Suppressor macrophage (primary cell): ENCODE data around the gene KLF4.

Experiments used
- DNase-seq, 4 experiments: peaks; one replicate each; pipeline ENCODE4 v3.0.0-alpha.2; 2020 to 2022

The KLF4 gene

GRCh38 chr9:107487521-107488374 lies 1.8 kb downstream of the KLF4 start:
- DNase-seq: peak; percentile 57 to 77 (median 69)

- DNase-seq: no peak
Observed at GRCh38 chr9:107486674-107487520, 2.7 kb downstream of the KLF4 start.

GRCh38 chr9:107485458-107486043 lies 4.0 kb downstream of the KLF4 start:
- no peak for DNase-seq

GRCh38 chr9:107484117-107484723 lies 5.3 kb downstream of the KLF4 start:
- peak; percentile 69 to 88 (median 80) for DNase-seq

GRCh38 chr9:107483666-107484065 lies 5.9 kb downstream of the KLF4 start:
- DNase-seq: no peak

GRCh38 chr9:107481035-107481434 lies 8.5 kb downstream of the KLF4 start:
- DNase-seq: peak in 1 of 4 experiments; percentile 44

GRCh38 chr9:107480386-107480789 lies 9.2 kb downstream of the KLF4 start:
- peak; percentile 58 to 83 (median 76) for DNase-seq

GRCh38 chr9:107478805-107479204 lies 10.8 kb downstream of the KLF4 start:
- peak in 3 of 4 experiments; percentile 20 to 47 (median 26) for DNase-seq

GRCh38 chr9:107474124-107474523 lies 15.4 kb downstream of the KLF4 start:
- DNase-seq: no peak

GRCh38 chr9:107472581-107473340 lies 16.8 kb downstream of the KLF4 start:
- no peak for DNase-seq

GRCh38 chr9:107471552-107471951 lies 18.0 kb downstream of the KLF4 start:
- DNase-seq: no peak

- no peak for DNase-seq
Observed at GRCh38 chr9:107467416-107467815, 22.2 kb downstream of the KLF4 start.

GRCh38 chr9:107466826-107467225 lies 22.7 kb downstream of the KLF4 start:
- no peak for DNase-seq

- DNase-seq: peak; percentile 73 to 88 (median 80)
Observed at GRCh38 chr9:107465467-107466451, 23.8 kb downstream of the KLF4 start.

GRCh38 chr9:107464516-107464915 lies 25.1 kb downstream of the KLF4 start:
- DNase-seq: no peak

- no peak for DNase-seq
Observed at GRCh38 chr9:107462691-107463090, 26.9 kb downstream of the KLF4 start.

GRCh38 chr9:107460153-107461023 lies 29.2 kb downstream of the KLF4 start:
- DNase-seq: no peak

- no peak for DNase-seq
Observed at GRCh38 chr9:107455425-107456135, 34.0 kb downstream of the KLF4 start.

- no peak for DNase-seq
Observed at GRCh38 chr9:107453479-107453878, 36.1 kb downstream of the KLF4 start.
